ENCODE data around the gene CDK7.
A peak's percentile ranks its signal among the peaks of the same experiment; 100 is the strongest.

Gene CDK7

DNA sequence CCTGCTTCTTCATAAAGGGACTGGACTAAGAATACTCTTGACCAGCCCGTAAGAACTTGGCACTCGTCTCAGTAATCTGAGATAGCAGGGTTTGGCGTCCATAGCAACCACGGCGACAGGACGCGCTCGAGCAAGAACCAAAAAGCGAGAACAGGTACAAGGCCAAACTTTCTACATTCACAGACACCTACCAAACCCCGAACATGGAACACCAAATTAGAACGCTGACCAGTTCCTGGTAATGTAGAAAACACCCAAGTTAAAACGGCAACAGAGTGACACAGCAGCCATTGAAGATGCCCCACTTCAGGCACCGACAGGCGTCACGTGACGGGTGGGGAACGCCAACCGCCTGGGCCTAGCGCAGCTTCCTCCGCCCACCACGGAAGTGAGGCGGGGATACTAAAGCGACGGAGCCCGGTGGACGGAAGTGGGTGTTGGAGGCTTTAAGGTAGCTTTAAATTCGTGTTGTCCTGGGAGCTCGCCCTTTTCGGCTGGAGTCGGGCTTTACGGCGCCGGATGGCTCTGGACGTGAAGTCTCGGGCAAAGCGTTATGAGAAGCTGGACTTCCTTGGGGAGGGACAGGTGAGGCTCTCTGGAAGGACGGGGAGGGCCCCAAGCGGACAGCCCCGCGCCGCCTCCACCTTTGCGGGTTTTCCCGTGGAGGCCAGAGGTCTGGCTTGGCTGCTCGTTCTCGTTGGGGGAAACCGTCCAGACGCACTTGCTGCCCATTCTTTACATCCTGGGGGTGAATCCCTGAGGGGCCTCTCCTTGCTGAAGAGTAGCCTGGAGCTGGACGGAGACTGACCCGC lies at the start of gene CDK7:
CDK7 (plus strand) TSS at position 430 of the 812 bp plus-strand sequence; CDS start at position 520, 90 bp downstream.
- ChIA-PET CTCF (interaction anchor here (0.6 to 1.1 kb wide), 2 partner anchors 96 to 141 kb away, joined by 3 to 5 read pairs; partner anchors contain the start of gene SLC30A5), POLR2A (interaction anchor here (0.6 to 1.7 kb wide), 10 partner anchors 12 to 282 kb away, joined by 3 to 7 read pairs (median 5); partner anchors contain the start of genes CENPH, RAD17 and SLC30A5)
- no peaks in the 10 kb centered on the region for H3K4me1 ChIP-seq (ENCODE audit: control insufficient read depth, insufficient read depth, low read length)
- H3K4me3 ChIP-seq (ENCODE audit: low read depth, low read length) = peak within 1 kb of the TSS; percentile 92
- H3K27ac ChIP-seq (ENCODE audit: extremely low read depth, low read depth, low read length) = peak within 1 kb of the TSS; percentile 58
- no peaks in the 10 kb centered on the region for H3K9me3 ChIP-seq (ENCODE audit: control insufficient read depth, insufficient read depth, low read depth, low read length)
- peaks cover 29 to 31% of the 10 kb centered on the region in 2 experiments for H3K36me3 ChIP-seq (ENCODE audit: control insufficient read depth in 2 of 2, insufficient read depth in 1 of 2, low read length in 2 of 2)
- TF ChIP-seq ZNF16 (tag by site-specific recombination; IDR thresholded peaks at IDR 0.05; ENCODE audit: low read depth) = no peak
- no peak for TF ChIP-seq HOXC10 (CRISPR knock-in tag; IDR thresholded peaks at IDR 0.05)
- TF ChIP-seq ZSCAN23 (tag by site-specific recombination; IDR thresholded peaks at IDR 0.05) = no peak
- TF ChIP-seq BCL6B (tag by site-specific recombination; IDR thresholded peaks at IDR 0.05) = no peak
- no peak for TF ChIP-seq ZNF175 (tag by site-specific recombination; IDR thresholded peaks at IDR 0.05)
- peak; percentile 75; the same call in 1 of the 2 replicates for TF ChIP-seq HIC1 (tag by site-specific recombination; IDR thresholded peaks at IDR 0.05)
- TF ChIP-seq ZNF777 (tag by site-specific recombination; IDR thresholded peaks at IDR 0.05; ENCODE audit: borderline replicate concordance) = no peak
- no peak for TF ChIP-seq ZNF292 (tag by site-specific recombination; IDR thresholded peaks at IDR 0.05; ENCODE audit: borderline replicate concordance, low read depth)
- TF ChIP-seq, protein P1, sequence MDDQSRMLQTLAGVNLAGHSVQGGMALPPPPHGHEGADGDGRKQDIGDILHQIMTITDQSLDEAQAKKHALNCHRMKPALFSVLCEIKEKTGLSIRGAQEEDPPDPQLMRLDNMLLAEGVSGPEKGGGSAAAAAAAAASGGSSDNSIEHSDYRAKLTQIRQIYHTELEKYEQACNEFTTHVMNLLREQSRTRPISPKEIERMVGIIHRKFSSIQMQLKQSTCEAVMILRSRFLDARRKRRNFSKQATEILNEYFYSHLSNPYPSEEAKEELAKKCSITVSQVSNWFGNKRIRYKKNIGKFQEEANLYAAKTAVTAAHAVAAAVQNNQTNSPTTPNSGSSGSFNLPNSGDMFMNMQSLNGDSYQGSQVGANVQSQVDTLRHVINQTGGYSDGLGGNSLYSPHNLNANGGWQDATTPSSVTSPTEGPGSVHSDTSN (CRISPR knock-in tag; IDR thresholded peaks at IDR 0.05) = no peak
- no peak for TF ChIP-seq ZNF707 (tag by site-specific recombination; IDR thresholded peaks at IDR 0.05)
- TF ChIP-seq ZNF184 (tag by site-specific recombination; IDR thresholded peaks at IDR 0.05) = no peak
- no peak for TF ChIP-seq ZFP41 (tag by site-specific recombination; IDR thresholded peaks at IDR 0.05; ENCODE audit: borderline replicate concordance)
- no peak for TF ChIP-seq ZNF621 (tag by site-specific recombination; IDR thresholded peaks at IDR 0.05)
- TF ChIP-seq, protein P2, sequence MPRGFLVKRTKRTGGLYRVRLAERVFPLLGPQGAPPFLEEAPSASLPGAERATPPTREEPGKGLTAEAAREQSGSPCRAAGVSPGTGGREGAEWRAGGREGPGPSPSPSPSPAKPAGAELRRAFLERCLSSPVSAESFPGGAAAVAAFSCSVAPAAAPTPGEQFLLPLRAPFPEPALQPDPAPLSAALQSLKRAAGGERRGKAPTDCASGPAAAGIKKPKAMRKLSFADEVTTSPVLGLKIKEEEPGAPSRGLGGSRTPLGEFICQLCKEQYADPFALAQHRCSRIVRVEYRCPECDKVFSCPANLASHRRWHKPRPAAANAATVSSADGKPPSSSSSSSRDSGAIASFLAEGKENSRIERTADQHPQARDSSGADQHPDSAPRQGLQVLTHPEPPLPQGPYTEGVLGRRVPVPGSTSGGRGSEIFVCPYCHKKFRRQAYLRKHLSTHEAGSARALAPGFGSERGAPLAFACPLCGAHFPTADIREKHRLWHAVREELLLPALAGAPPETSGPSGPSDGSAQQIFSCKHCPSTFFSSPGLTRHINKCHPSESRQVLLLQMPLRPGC (tag by site-specific recombination; IDR thresholded peaks at IDR 0.05) = no peak
- TF ChIP-seq BCL11B (tag by site-specific recombination; IDR thresholded peaks at IDR 0.05; ENCODE audit: low read depth) = 0 out of 2 replicates have a peak, but pooled peaks have one; percentile 26
- TF ChIP-seq ZNF404 (tag by site-specific recombination; IDR thresholded peaks at IDR 0.05) = no peak
- TF ChIP-seq PRDM10 (tag by site-specific recombination; IDR thresholded peaks at IDR 0.05) = peak; percentile 85
- TF ChIP-seq, protein P3, sequence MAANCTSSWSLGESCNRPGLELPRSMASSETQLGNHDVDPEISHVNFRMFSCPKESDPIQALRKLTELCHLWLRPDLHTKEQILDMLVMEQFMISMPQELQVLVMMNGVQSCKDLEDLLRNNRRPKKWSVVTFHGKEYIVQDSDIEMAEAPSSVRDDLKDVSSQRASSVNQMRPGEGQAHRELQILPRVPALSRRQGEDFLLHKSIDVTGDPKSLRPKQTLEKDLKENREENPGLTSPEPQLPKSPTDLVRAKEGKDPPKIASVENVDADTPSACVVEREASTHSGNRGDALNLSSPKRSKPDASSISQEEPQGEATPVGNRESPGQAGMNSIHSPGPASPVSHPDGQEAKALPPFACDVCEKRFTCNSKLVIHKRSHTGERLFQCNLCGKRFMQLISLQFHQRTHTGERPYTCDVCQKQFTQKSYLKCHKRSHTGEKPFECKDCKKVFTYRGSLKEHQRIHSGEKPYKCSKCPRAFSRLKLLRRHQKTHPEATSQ (tag by site-specific recombination; IDR thresholded peaks at IDR 0.05) = peak; percentile 91
- no peak for TF ChIP-seq ZNF658 (tag by site-specific recombination; IDR thresholded peaks at IDR 0.05)
- TF ChIP-seq ZBTB1 (tag by site-specific recombination; IDR thresholded peaks at IDR 0.05) = no peak
- TF ChIP-seq ZFP69B (tag by site-specific recombination; IDR thresholded peaks at IDR 0.05) = peak; percentile 99
- TF ChIP-seq ZNF146 (tag by site-specific recombination; IDR thresholded peaks at IDR 0.05) = no peak
- TF ChIP-seq ZNF548 (tag by site-specific recombination; IDR thresholded peaks at IDR 0.05) = no peak
- TF ChIP-seq SETDB1 (IDR thresholded peaks at IDR 0.05; ENCODE audit: insufficient read length, low read length) = no peak
- no peak for TF ChIP-seq ZNF266 (tag by site-specific recombination; IDR thresholded peaks at IDR 0.05; ENCODE audit: low read depth)
- TF ChIP-seq ZNF596 (tag by site-specific recombination; IDR thresholded peaks at IDR 0.05) = no peak

Data from HEK293 (cell line).